HG03097 (cell line): ENCODE measurements around the gene ASB9.
"Not testable (repeated sequence)": the region's sequence is repeated elsewhere in the genome, so short reads cannot be mapped to it uniquely, and the experiment has no call there.

ENCODE experiments used
- ATAC-seq: cut with Tn5 transposase; IDR thresholded peaks from one replicate; pipeline ENCODE4 v1.9.1; 2021; ENCODE audit not compliant: unreplicated experiment, low FRiP score

ASB9 gene

DNA sequence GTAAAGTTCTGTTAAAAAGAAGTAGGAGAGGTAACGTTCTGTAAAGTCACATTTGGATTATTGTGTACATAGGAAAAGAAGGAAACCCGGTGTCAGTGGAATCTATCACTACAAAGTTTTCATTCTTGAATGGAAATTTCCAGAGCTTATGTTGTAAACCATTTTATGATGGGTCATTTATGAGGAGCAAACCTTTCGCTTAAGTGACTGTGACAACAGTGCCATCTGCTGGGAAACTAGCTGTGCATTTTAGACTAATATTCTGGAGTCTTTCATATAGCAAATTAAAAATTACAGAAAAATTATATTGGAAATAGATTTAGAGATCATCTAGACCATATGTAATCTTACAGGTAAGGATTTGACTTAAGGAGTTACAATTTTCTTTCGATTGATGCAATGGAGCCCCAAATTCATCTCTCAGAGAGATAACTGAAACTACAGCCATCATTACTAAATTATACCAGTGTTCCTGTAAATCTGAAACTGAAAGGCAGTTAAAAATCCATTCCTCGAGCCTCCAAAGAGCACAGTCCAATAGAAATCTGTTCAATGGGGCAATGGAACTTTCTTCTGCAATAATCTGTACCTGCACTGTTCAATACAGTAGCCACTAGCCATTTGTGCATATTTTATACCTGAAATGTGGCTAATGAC is 26.9 kb downstream of the ASB9 start:
- no peak for ATAC-seq

GRCh38 chrX:15241301-15241700 is 28.6 kb downstream of the ASB9 start:
- ATAC-seq = no peak

- no peak for ATAC-seq
Observed at GRCh38 chrX:15240414-15240813, 29.5 kb downstream of the ASB9 start.

DNA sequence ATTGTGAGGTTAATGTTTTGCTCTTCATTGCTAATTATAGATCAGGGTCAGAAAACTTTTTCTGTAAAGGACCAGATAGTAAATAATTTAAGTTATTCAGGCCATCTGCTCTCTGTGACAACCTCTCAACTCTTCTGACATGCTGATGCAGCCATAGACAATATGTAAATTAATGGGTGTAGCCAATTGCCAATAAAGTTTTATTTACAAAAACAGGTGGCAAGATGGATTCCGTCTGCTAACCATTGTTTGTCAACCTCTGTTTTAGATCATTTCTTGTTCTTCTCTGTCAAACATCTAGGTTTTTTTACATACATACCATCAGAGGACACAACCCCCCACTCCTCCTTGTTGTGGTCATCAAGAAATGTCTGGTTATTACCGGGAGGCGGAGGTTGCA is 33.7 kb downstream of the ASB9 start:
- no peak for ATAC-seq

- no peak for ATAC-seq
Observed at GRCh38 chrX:15235001-15235400, 34.9 kb downstream of the ASB9 start.

GRCh38 chrX:15233416-15234015 is 36.4 kb downstream of the ASB9 start:
- ATAC-seq = no peak

DNA sequence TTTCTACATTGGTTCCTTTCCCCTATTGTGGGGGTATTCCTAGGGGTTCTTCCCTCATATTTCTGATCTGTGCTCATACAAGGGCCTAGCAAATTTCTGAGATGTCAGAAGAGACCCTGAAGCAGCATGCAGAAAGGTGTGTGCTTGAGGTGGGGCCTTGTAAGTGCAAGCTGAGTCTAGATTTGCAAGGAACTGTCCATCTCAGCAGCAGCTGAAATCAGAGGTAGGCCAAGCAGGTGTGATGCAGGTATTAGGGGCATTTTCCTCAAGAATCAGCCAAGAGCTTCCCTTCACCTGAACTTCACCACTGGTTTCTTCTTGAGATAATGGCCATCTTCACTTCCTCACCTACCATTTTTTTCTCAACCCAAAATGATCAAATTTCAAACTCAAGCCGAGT is 45.1 kb downstream of the ASB9 start:
- no peak for ATAC-seq

DNA sequence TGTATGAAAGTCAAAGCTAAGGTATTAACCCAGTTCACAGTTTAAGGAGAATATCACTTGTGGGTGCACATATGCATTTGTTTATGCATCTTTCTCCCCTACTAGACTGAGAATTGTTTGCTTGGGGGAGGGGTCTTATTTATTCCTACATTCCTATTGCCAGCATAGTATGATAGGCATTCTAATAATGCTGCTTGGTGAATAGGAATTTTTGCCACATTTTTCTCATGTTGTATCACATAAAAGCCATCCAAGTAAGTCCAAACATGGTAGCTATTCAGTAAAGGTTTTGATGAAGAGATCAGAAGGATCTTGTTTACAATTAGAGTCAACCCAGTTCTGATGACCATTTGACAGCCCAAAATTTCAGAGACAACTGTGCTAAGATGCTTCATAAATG is 48.6 kb downstream of the ASB9 start:
- ATAC-seq = no peak

DNA sequence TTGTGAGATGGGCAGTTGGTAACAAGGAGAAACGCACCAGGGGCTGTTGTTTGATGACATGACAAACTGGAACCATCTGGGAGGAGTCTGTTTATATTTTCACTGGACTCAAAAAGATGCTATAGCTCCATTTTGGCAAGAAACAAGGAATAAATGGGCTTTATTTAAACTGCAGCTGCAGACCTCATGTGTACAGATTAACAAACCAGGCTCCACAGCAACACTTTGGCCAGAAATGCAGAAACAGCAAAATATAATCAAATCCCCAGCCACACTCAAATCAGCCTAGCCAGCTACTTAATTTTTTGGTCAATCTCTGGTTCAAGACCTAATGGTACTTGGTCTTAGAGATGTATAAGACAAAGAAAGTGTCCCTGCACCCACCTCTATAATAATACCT is 52.7 kb downstream of the ASB9 start:
- ATAC-seq = no peak

GRCh38 chrX:15216280-15216679 is 53.6 kb downstream of the ASB9 start:
- ATAC-seq = no peak

GRCh38 chrX:15215366-15215765 is 54.5 kb downstream of the ASB9 start:
- no peak for ATAC-seq

- no peak for ATAC-seq
Observed at GRCh38 chrX:15214588-15214987, 55.3 kb downstream of the ASB9 start.

- ATAC-seq = no peak
Observed at GRCh38 chrX:15209096-15209495, 60.8 kb downstream of the ASB9 start.

- ATAC-seq = no peak
Observed at GRCh38 chrX:15207994-15208393, 61.9 kb downstream of the ASB9 start.

GRCh38 chrX:15207384-15207783 is 62.5 kb downstream of the ASB9 start:
- no peak for ATAC-seq

DNA sequence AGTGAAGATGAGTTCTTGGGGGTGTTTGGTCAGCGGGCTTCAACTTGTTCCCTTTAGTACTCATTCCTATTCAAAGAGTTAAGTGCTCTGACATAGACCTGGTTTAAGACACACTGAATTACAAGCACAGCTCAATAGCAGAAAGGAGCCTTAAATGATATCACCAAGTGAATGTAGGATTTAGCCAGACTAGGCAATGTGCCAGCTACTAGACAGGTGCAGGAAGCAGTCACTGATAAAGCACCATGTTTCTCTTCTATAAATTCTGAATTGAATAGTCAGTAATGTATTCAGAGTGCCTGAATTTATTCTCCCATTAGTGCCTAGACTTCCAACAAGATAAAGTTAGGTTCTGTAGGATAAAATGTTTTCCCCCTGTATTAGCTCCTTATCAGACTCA is 63.6 kb downstream of the ASB9 start:
- no peak for ATAC-seq

DNA sequence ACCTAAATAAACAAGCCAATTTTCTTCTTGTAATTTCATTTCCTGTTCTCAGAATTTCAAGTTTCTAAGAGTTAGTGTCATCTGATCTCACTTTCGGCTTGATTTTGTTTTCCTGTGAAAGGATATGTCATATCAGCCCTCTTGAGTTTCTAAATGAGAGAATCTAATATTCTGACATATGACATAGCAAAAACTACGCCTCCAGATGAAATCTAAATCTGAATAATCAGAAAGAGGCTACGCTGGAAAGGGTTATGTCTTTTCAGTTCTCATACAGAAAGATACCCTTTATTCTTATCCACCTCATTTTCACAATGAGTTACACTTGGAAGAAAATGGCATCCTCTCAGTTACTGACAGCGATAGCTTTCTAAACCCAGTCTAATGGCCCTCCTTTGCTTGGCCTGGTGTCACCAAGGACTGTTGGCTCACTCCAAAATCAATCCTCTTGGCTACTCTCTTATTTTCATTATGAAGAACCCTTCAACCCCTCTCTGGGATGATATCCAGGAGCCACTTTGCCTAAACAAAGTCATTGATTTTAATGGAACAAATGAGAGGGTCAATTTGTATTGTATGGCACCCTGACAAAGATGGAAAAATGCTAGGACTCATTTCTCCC is 65.6 kb downstream of the ASB9 start:
- ATAC-seq = peak; percentile 59

GRCh38 chrX:15203694-15204093 is 66.2 kb downstream of the ASB9 start:
- ATAC-seq = no peak

DNA sequence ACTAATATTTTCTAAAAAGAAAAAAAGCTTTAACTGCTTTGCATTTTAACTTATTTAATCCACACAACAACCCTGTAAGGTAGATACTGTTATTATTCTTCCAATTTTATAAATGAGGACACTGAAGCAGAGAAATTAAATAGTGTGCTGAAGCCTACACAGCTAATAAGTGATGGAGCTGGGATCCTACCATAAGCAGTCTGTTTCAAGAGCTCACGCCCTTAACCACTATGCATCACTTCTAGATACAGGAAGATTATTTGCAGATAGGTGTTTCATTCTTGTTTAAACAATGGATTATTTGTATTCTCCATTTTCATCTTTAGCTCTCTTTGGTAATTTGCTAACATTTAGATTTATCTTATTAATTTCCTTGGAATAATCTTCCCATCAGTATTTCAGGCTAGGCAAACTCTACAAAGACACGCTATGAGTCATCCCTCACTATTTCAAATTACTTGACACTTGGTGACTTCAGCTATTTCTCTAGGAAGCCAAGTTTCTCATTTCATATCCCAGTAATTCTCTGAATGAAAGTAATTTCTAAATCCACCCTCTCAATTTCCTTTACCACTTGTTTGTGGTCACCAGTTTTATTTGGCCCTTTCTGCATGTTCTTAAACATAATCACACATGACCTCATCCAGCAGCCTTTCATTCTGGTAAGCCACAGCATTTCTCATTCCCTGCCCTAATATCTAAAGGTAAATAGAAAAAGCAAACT is 67.3 kb downstream of the ASB9 start:
- no peak for ATAC-seq

DNA sequence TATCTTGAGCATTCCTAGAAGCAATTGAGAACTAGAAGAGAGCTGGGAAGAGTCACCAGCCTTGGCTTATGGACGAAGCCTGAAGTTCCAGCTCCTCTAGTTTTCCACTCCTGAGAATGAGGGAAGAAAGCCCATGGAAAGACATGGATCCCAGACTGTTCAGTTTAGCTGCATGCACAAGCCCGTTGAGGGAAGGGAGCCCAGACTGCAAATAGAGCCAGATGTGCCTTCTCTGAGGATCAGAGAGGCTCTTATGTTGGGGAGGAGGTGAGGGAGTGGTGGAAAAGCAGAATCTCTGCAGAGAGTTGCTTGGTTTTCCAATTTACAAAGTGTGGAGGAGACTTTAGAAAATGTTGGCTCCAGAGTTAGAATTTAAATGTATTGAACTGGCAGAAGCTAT is 69.0 kb downstream of the ASB9 start:
- no peak for ATAC-seq

GRCh38 chrX:15198608-15199202 is 71.2 kb downstream of the ASB9 start:
- not testable (repeated sequence) for ATAC-seq
